Mucosa of stomach (tissue), 1 donor: Measurements from ENCODE around the gene CASKIN1.

Experiments used
- H3K27me3 ChIP-seq: one replicate; pipeline ENCODE4 v1.7.0; 2013; ENCODE audit warnings: mild to moderate bottlenecking, low read length; ENCODE audit not compliant: control insufficient read depth, insufficient read depth
- H3K36me3 ChIP-seq: one replicate; pipeline ENCODE4 v1.7.0; 2013; ENCODE audit warnings: low read length; ENCODE audit not compliant: control insufficient read depth, insufficient read depth
- H3K4me1 ChIP-seq: one replicate; pipeline ENCODE4 v1.7.0; 2013; ENCODE audit warnings: mild to moderate bottlenecking, low read length; ENCODE audit not compliant: control insufficient read depth, insufficient read depth
- H3K4me3 ChIP-seq: one replicate; pipeline ENCODE4 v1.7.0; 2013; ENCODE audit warnings: low read length
- H3K9ac ChIP-seq: one replicate; pipeline ENCODE4 v1.7.0; 2013; ENCODE audit warnings: mild to moderate bottlenecking, low read length, moderate library complexity
- H3K9me3 ChIP-seq: one replicate; pipeline ENCODE4 v1.7.0; 2013; ENCODE audit warnings: mild to moderate bottlenecking, low read length, moderate library complexity; ENCODE audit not compliant: control insufficient read depth
- donor health status: Pancreatic carcinoma.

The CASKIN1 gene

DNA sequence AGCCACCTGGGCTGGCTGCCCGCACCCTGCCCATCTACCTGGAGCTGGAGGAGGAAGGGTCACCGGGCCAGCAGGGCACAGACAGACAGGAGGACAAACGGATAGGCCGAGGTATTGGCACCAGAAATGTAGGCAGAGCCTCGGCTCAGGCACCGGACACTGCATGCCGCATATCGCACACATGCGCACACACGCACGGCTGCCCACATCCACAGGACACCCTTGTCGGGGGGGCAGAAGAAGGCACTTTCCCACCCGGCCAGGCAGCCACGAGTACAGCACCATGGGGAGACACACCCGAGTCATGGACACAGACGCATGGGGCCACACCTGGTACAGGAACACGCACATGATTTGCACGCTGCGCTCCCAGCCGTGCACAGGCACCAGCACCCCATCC, 14.5 kb downstream of the CASKIN1 start:
- no peaks in the 10 kb centered on the region for H3K36me3 ChIP-seq
- no peaks in the 10 kb centered on the region for H3K27me3 ChIP-seq
- H3K9ac ChIP-seq, result no peak overlapping the region
- H3K4me3 ChIP-seq, result no peak overlapping the region
- H3K4me1 ChIP-seq, result no peaks in the 10 kb centered on the region
- H3K9me3 ChIP-seq, result no peaks in the 10 kb centered on the region

- H3K9me3 ChIP-seq, result no peaks in the 10 kb centered on the region
- no peaks in the 10 kb centered on the region for H3K4me1 ChIP-seq
- H3K9ac ChIP-seq, result no peak overlapping the region
- no peak overlapping the region for H3K4me3 ChIP-seq
- no peaks in the 10 kb centered on the region for H3K27me3 ChIP-seq
- no peaks in the 10 kb centered on the region for H3K36me3 ChIP-seq
Measured at GRCh38 chr16:2180962-2181923, 15.2 kb downstream of the CASKIN1 start.

DNA sequence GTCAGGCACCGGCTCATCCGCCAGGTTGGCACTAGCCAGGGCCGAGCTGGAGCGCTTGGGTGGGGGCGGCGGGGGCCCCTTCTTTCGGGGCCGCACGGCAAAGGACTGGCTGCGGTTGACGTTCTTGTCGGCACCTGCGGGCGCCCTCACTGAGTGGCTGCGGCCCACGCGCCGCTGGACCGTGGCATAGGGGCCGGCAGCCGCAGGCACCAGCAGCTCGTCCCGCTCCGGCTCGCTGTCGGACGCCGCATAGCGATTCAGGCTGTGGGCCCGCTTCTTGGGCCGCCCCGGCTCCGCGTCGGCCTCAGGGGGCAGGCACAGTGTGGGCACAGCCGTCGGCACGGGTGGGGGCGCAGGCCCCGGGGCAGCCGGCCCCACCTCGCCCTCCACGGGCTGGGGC, 15.9 kb downstream of the CASKIN1 start:
- H3K36me3 ChIP-seq, result no peaks in the 10 kb centered on the region
- H3K4me1 ChIP-seq, result no peaks in the 10 kb centered on the region
- H3K27me3 ChIP-seq, result no peaks in the 10 kb centered on the region
- H3K9ac ChIP-seq, result no peak overlapping the region
- H3K4me3 ChIP-seq, result no peak overlapping the region
- no peaks in the 10 kb centered on the region for H3K9me3 ChIP-seq

DNA sequence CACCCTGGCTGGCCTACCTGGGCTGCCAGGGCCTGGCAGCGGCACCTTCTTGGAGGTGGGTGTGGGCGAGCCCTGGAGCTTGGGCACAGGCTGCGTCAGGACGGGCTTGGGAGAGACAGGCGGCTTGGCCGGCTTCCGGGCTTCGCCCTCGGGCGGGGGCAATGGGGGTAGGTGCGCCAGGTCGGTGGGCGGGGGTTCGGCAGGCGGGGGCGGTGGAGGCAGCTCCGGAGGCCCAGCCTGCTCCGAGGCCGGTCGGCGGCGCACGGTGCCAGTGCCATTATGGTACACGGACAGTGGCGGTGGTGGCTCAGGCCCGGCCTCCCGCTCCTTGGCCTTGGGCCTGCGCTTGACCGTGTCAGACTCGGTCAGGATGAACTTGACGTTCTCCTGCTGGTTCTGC, 16.8 kb downstream of the CASKIN1 start:
- Histone ChIP-seq H3K9me3 (no peaks in the 10 kb centered on the region), H3K4me3 (no peak overlapping the region), H3K36me3 (no peaks in the 10 kb centered on the region), H3K4me1 (no peaks in the 10 kb centered on the region), H3K9ac (no peak overlapping the region), H3K27me3 (no peaks in the 10 kb centered on the region)

- no peak overlapping the region for H3K9ac ChIP-seq
- no peak overlapping the region for H3K4me3 ChIP-seq
- H3K36me3 ChIP-seq, result peaks cover 2% of the 10 kb centered on the region
Measured at GRCh38 chr16:2179107-2179501, 17.3 kb downstream of the CASKIN1 start.

DNA sequence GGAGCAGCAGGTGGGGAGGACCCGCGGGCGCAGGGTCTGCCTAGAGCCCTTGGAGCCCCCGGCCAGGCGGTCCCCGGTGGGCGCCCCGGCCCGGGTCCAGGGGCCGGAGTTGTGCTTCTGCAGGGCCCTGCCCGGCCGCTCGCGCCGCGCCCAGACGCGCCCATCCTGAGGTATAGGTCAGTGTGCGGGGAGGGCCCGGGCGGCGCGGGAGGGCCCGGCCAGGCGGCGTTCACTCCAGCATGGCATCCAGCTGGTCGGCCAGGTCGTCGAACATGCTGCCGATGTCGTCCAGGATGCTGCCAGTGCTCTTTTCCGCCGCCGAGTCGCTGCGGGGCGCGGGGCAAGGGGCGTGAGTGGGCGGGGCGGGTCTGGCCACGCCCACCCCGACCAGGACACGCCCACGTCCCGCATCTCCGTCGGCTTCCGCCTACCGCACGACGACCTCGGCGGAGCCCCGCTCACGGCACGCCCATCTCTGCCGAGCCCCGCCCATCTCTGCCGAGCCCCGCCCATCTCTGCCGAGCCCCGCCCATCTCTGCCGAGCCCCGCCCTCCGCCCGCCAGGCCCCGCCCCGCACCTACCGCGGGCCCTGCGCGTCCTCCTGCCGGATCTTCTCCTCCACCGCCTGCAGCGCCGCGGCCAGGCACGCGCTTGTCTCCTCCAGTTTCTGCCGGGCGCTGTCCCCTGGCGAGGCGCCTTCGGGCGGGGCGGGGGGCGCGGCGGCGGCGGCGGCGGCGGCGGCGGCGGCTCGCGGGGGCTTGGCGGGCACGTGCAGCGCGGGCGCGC, 17.9 kb downstream of the CASKIN1 start:
- Histone ChIP-seq H3K4me3 (no peak overlapping the region), H3K9ac (no peak overlapping the region), H3K9me3 (no peaks in the 10 kb centered on the region), H3K36me3 (peaks cover 6% of the 10 kb centered on the region), H3K27me3 (no peaks in the 10 kb centered on the region), H3K4me1 (no peaks in the 10 kb centered on the region)

More at GRCh38 chr16:2179107-2179501, 17.3 kb downstream of the CASKIN1 start:
- H3K9me3 ChIP-seq, result no peaks in the 10 kb centered on the region
- no peaks in the 10 kb centered on the region for H3K4me1 ChIP-seq
- no peaks in the 10 kb centered on the region for H3K27me3 ChIP-seq

DNA sequence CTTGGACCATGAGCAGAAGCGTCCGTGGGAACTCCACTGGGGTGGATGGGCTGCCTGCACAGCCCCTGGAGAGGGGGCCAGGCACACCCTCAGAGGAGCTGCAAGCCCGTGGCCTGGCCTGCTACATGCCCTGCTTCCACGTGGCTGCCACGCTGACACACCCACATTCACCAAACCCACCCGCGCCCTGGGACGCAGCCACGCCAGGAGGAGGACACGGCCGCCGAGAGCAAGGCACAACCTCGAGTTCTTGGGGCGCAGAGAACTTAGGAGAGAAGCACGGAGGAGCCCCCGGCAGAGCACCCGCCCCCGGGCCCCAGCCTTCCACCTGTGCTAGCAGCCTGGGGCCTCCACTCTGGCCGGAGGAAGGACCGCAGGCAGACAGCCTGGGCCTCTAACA, 18.8 kb downstream of the CASKIN1 start:
- Histone ChIP-seq H3K4me3 (no peak overlapping the region), H3K4me1 (peaks cover 7% of the 10 kb centered on the region), H3K9me3 (no peaks in the 10 kb centered on the region), H3K27me3 (no peaks in the 10 kb centered on the region), H3K9ac (no peak overlapping the region), H3K36me3 (peaks cover 6% of the 10 kb centered on the region)

- Histone ChIP-seq H3K9ac (no peak overlapping the region), H3K9me3 (no peaks in the 10 kb centered on the region), H3K4me3 (no peak overlapping the region), H3K4me1 (peaks cover 7% of the 10 kb centered on the region), H3K27me3 (no peaks in the 10 kb centered on the region), H3K36me3 (peaks cover 6% of the 10 kb centered on the region)
Measured at GRCh38 chr16:2177101-2177500, 19.3 kb downstream of the CASKIN1 start.

DNA sequence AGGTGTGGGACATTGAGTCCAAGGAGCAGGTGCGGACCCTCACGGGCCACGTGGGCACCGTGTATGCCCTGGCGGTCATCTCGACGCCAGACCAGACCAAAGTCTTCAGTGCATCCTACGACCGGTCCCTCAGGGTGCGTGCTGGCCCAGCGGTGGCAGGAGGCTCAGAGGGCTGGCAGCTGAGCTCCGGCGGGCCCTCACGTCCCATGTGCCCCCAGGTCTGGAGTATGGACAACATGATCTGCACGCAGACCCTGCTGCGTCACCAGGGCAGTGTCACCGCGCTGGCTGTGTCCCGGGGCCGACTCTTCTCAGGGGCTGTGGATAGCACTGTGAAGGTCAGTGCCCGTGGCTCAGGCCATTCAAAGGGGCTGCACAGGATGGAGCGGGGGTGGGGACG, 20.4 kb downstream of the CASKIN1 start:
- H3K4me1 ChIP-seq, result peaks cover 7% of the 10 kb centered on the region
- H3K36me3 ChIP-seq, result peaks cover 6% of the 10 kb centered on the region
- H3K9me3 ChIP-seq, result no peaks in the 10 kb centered on the region
- H3K27me3 ChIP-seq, result no peaks in the 10 kb centered on the region
- no peak overlapping the region for H3K4me3 ChIP-seq
- no peak overlapping the region for H3K9ac ChIP-seq

GRCh38 chr16:2175454-2175853, 21.0 kb downstream of the CASKIN1 start:
- Histone ChIP-seq H3K27me3 (no peaks in the 10 kb centered on the region), H3K9me3 (no peaks in the 10 kb centered on the region), H3K4me1 (peaks cover 7% of the 10 kb centered on the region), H3K36me3 (peaks cover 6% of the 10 kb centered on the region), H3K4me3 (no peak overlapping the region), H3K9ac (no peak overlapping the region)

DNA sequence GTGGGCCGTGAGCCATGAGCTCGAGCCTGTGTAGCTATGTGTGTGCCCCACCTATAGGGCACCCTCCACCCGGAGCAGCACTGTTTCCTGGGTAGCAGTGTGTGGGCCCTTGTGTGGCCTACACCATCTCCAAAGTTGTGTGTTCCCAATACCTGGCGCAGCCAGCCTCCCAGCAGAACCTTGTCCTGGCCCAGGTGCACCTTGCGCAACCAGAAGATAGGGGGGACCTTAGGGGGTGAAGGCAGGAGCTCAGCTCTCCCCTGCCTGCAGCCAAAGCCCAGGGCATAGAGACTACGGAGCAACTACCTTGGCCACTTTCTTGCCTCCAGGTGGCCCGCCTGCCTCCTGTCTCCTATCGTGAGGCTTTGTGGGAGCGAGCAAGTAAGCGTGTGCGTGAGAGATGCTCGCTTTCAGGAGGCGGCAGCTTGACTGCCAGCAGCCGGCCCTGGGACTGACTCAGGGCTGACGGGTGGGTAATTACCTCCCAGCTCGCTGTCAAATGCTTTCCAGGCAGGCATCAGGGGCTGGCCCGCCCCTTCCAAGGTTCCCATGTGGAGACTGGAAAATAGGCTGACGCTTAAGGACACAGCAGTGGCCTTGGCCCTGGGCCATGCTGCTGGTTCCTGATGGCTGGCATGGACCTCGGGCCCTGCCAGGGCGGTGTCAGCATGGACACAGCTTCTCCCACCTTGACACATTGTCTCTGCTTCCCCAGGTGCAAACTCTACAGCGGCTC, 21.8 kb downstream of the CASKIN1 start:
- Histone ChIP-seq H3K4me3 (no peak overlapping the region), H3K36me3 (peaks cover 6% of the 10 kb centered on the region), H3K9me3 (no peaks in the 10 kb centered on the region), H3K4me1 (peaks cover 7% of the 10 kb centered on the region), H3K27me3 (no peaks in the 10 kb centered on the region), H3K9ac (no peak overlapping the region)
